Panc1 (cell line): ENCODE measurements around the gene PPP1R26. TPM values are rescaled to one million over a fixed set of nuclear protein-coding genes. Genes with fewer than 3 reads are reported as not detected.

Source experiments
- ATAC-seq: fragments of 200-7000 bp; cut with Tn5 transposase; 2 replicates; pipeline ENCODE4 v1.9.1; 2020; ENCODE audit warnings: mild to moderate bottlenecking, moderate library complexity
- BruUV-seq: library from RNA; stranded (reverse); fragments of 400-500 nt; replicated peaks from 2 replicates; lab custom pipeline; 2021; lab: Mats Ljungman, UMichigan
- CTCF ChIA-PET: fragments of 300-600 bp; sonication (Branson Sonifier 250); formaldehyde crosslinking; loops from one replicate; lab custom pipeline; 2022; ENCODE audit warnings: antibody characterized with exemption; lab: Charles Lee
- POLR2A ChIA-PET: fragments of 300-600 bp; sonication (Branson Sonifier 250); formaldehyde crosslinking; loops from one replicate; lab custom pipeline; 2022; ENCODE audit warnings: antibody characterized with exemption; lab: Charles Lee
- DNase-seq: peaks from one replicate; pipeline ENCODE4 v3.0.0-alpha.2; 2010; ENCODE audit warnings: low read depth, low spot score
- H3K27ac ChIP-seq: 2 replicates; pipeline ENCODE4 v1.5.1; 2011; ENCODE audit warnings: mild to moderate bottlenecking, low read length, inconsistent platforms
- H3K27me3 ChIP-seq: fragments of 200-500 bp; sonication (Bioruptor generic); 2 replicates; pipeline ENCODE4 v1.6.0; 2014; ENCODE audit warnings: low read length, inconsistent platforms; ENCODE audit not compliant: control insufficient read depth, insufficient read depth
- H3K36me3 ChIP-seq: fragments of 200-500 bp; sonication (Bioruptor generic); 2 replicates; pipeline ENCODE4 v1.5.1; 2014; ENCODE audit warnings: inconsistent platforms, mild to moderate bottlenecking, low read length, moderate library complexity; ENCODE audit not compliant: control insufficient read depth, insufficient read depth
- H3K4me1 ChIP-seq: 2 replicates; pipeline ENCODE4 v1.5.1; 2011; ENCODE audit warnings: inconsistent platforms, mild to moderate bottlenecking, low read length, moderate library complexity; ENCODE audit not compliant: control insufficient read depth, insufficient read depth
- H3K4me3 ChIP-seq, 2 experiments: 2 replicates each; pipeline ENCODE4 v1.5.1; 2011 to 2012; ENCODE audit warnings: low read depth in 2 of 2, low read length in 2 of 2, mild to moderate bottlenecking in 2 of 2, inconsistent platforms in 1 of 2, moderate library complexity in 1 of 2
- H3K9me3 ChIP-seq: fragments of 200-500 bp; sonication (Bioruptor generic); 2 replicates; pipeline ENCODE4 v1.5.1; 2014; ENCODE audit warnings: low read depth, mild to moderate bottlenecking, inconsistent platforms, low read length, moderate library complexity; ENCODE audit not compliant: control insufficient read depth, insufficient read depth
- POLR2AphosphoS5 ChIP-seq: IDR thresholded peaks from 2 replicates; pipeline ENCODE4 v1.6.1; 2012; ENCODE audit warnings: mild to moderate bottlenecking, low read depth, low read length, moderate library complexity
- SIN3A ChIP-seq: IDR thresholded peaks from 2 replicates; pipeline ENCODE4 v1.6.1; 2012; ENCODE audit warnings: low read depth, mild to moderate bottlenecking, low read length, moderate library complexity, borderline replicate concordance; ENCODE audit not compliant: insufficient read depth
- TCF7L2 ChIP-seq: IDR thresholded peaks from 2 replicates; pipeline ENCODE4 v1.6.1; 2011; ENCODE audit warnings: mild to moderate bottlenecking, low read depth, low read length, inconsistent platforms
- in situ Hi-C: cut with HindIII; loops from 2 replicates; pipeline ENCODE4 v1.10.0; 2016; ENCODE audit warnings: low sequenced_read_pairs, low pct_unique_long_range_greater_than_20kb
- intact Hi-C: fragments of 100-400 bp; cut with micrococcal nuclease; formaldehyde crosslinking; loops from one replicate; pipeline ENCODE4 v1.10.0; 2022; ENCODE audit not compliant: unreplicated experiment
- total RNA-seq: library from RNA; stranded (reverse); gene quantifications from one replicate; pipeline ENCODE4 v1.2.1, GENCODE V29; 2021; ENCODE audit not compliant: unreplicated experiment
- TF ChIP-seq, protein P1 (sequence below): fragments of 450-650 bp; IDR thresholded peaks from 2 replicates; pipeline ENCODE4 v1.5.1; 2017; ENCODE audit warnings: mild to moderate bottlenecking
- TF ChIP-seq, protein P2 (sequence below), 2 experiments: IDR thresholded peaks; 2 replicates each; pipeline ENCODE4 v1.6.1; 2011 to 2012; ENCODE audit warnings: low read depth in 2 of 2, control low read depth in 1 of 2, low read length in 1 of 2, mild to moderate bottlenecking in 1 of 2, moderate library complexity in 1 of 2; ENCODE audit not compliant: insufficient read depth in 1 of 2

The PPP1R26 gene
- total RNA-seq, 1 experiment from 2014 or later, result 17.5 TPM

DNA sequence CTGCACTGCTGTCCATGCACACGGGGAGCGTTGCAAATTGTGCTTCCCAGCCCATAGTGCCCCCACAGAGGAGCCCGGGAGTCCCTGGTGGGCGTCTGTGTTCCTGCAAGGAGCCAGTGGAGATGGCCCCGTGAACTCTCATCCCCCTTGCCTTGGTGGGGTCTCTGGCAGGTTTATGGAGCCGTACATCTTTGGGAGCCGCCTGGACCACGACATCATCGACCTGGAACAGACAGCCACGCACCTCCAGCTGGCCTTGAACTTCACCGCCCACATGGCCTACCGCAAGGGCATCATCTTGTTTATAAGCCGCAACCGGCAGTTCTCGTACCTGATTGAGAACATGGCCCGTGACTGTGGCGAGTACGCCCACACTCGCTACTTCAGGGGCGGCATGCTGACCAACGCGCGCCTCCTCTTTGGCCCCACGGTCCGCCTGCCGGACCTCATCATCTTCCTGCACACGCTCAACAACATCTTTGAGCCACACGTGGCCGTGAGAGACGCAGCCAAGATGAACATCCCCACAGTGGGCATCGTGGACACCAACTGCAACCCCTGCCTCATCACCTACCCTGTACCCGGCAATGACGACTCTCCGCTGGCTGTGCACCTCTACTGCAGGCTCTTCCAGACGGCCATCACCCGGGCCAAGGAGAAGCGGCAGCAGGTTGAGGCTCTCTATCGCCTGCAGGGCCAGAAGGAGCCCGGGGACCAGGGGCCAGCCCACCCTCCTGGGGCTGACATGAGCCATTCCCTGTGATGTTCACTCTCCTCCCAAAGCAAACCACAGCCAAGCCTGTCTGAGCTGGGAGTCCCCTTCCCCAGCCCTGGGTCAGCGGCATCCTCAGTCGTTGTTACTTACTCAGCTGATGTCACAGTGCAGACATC, 24.0 kb downstream of the PPP1R26 start:
- Histone ChIP-seq H3K27me3 (no peaks in the 10 kb centered on the region), H3K4me1 (peaks cover 4% of the 10 kb centered on the region), H3K36me3 (peaks cover 4% of the 10 kb centered on the region; the same call in 1 of the 2 replicates), H3K9me3 (no peaks in the 10 kb centered on the region), H3K27ac (no peak overlapping the region), H3K4me3 (no peak overlapping the region)
- ChIA-PET POLR2A (no interaction called here), CTCF (no interaction called here)
- intact Hi-C loops (no loop called here), in situ Hi-C loops (no loop called here)
- no peak for TF ChIP-seq POLR2AphosphoS5
- no peak for TF ChIP-seq SIN3A
- TF ChIP-seq, protein P1, sequence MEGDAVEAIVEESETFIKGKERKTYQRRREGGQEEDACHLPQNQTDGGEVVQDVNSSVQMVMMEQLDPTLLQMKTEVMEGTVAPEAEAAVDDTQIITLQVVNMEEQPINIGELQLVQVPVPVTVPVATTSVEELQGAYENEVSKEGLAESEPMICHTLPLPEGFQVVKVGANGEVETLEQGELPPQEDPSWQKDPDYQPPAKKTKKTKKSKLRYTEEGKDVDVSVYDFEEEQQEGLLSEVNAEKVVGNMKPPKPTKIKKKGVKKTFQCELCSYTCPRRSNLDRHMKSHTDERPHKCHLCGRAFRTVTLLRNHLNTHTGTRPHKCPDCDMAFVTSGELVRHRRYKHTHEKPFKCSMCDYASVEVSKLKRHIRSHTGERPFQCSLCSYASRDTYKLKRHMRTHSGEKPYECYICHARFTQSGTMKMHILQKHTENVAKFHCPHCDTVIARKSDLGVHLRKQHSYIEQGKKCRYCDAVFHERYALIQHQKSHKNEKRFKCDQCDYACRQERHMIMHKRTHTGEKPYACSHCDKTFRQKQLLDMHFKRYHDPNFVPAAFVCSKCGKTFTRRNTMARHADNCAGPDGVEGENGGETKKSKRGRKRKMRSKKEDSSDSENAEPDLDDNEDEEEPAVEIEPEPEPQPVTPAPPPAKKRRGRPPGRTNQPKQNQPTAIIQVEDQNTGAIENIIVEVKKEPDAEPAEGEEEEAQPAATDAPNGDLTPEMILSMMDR, result no peak
- TF ChIP-seq, protein P2, sequence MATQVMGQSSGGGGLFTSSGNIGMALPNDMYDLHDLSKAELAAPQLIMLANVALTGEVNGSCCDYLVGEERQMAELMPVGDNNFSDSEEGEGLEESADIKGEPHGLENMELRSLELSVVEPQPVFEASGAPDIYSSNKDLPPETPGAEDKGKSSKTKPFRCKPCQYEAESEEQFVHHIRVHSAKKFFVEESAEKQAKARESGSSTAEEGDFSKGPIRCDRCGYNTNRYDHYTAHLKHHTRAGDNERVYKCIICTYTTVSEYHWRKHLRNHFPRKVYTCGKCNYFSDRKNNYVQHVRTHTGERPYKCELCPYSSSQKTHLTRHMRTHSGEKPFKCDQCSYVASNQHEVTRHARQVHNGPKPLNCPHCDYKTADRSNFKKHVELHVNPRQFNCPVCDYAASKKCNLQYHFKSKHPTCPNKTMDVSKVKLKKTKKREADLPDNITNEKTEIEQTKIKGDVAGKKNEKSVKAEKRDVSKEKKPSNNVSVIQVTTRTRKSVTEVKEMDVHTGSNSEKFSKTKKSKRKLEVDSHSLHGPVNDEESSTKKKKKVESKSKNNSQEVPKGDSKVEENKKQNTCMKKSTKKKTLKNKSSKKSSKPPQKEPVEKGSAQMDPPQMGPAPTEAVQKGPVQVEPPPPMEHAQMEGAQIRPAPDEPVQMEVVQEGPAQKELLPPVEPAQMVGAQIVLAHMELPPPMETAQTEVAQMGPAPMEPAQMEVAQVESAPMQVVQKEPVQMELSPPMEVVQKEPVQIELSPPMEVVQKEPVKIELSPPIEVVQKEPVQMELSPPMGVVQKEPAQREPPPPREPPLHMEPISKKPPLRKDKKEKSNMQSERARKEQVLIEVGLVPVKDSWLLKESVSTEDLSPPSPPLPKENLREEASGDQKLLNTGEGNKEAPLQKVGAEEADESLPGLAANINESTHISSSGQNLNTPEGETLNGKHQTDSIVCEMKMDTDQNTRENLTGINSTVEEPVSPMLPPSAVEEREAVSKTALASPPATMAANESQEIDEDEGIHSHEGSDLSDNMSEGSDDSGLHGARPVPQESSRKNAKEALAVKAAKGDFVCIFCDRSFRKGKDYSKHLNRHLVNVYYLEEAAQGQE (IDR thresholded peaks at IDR 0.05; ENCODE audit: insufficient read depth in 1 of 2, low read depth in 2 of 2, low read length in 1 of 2), result no peak
- TF ChIP-seq TCF7L2, result no peak
- ATAC-seq (no peak), DNase-seq (no peak)
- no TSS peak for BruUV-seq

DNA sequence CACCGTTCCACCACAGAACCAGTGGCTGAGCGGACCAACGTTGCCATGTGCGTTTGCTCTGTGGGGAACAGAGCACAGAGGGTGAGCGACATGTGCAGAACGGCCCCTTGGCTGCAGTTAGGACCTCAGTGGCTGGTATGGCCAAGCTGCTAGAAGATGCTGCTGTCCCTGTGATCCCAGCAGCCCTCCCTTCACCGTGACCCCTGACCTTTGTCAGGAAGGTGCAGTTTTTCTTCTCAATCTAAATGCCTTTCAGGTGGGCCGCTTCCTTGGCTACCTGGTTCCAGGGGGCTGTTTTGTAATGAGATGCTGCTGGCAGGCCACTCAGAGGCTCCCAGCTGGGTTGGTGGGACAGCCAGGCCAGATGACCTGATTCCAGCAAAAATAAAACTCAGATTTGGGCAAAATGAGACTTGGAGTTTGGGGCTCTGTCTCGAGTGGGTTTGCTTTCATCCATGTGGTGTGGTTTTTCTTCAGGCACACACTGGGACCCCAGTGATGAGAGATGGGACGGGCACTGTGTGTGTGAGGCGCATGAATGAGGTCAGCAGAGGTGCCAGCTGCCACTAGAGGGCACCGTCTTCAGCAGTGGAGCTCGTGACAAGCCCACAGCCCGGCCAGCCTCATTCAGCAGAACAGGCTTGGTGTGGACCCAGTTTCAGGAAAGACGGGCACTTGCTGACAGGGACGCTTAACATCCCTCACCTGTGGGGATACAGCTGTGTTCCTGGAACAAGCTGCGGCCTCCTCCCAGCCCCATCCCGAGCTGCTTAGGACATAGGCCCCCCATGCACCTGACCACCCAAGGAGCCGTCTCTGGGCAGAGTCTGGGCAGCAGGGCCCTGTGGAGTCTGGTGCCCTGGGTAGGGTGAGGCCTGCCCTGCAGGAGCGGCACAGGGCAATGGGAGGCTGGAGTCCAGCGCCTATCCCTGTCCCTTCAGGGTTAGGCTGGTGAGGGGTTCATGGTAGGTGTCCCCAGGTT, 25.0 kb downstream of the PPP1R26 start:
- no TSS peak for BruUV-seq
- intact Hi-C loops (no loop called here), in situ Hi-C loops (no loop called here)
- no peaks in the 10 kb centered on the region for H3K27me3 ChIP-seq
- POLR2A ChIA-PET, result interaction anchor here (0.7 kb wide), 1 partner anchor 34 kb away, joined by 3 read pairs; no protein-coding TSS in a partner anchor
- H3K36me3 ChIP-seq, result peaks cover 4% of the 10 kb centered on the region; the same call in 1 of the 2 replicates
- no peaks in the 10 kb centered on the region for H3K9me3 ChIP-seq
- DNase-seq (no peak), ATAC-seq (peak; percentile 59)
- H3K4me1 ChIP-seq, result peaks cover 4% of the 10 kb centered on the region
- CTCF ChIA-PET, result no interaction called here
- no peak overlapping the region for H3K4me3 ChIP-seq
- TF ChIP-seq, protein P2 (IDR thresholded peaks at IDR 0.05; ENCODE audit: insufficient read depth in 1 of 2, low read depth in 2 of 2, low read length in 1 of 2), result no peak
- TF ChIP-seq POLR2AphosphoS5 (no peak), TCF7L2 (no peak), SIN3A (no peak)
- TF ChIP-seq, protein P1, result peak; percentile 86
- H3K27ac ChIP-seq, result no peak overlapping the region
